Middle frontal gyrus (tissue), 1 donor: Measurements from ENCODE around the gene SPR.

Source experiments
- DNase-seq: peaks from one replicate; pipeline ENCODE4 v3.0.0-alpha.2; 2015; ENCODE audit warnings: low spot score; ENCODE audit errors: extremely low spot score

The SPR gene

DNA sequence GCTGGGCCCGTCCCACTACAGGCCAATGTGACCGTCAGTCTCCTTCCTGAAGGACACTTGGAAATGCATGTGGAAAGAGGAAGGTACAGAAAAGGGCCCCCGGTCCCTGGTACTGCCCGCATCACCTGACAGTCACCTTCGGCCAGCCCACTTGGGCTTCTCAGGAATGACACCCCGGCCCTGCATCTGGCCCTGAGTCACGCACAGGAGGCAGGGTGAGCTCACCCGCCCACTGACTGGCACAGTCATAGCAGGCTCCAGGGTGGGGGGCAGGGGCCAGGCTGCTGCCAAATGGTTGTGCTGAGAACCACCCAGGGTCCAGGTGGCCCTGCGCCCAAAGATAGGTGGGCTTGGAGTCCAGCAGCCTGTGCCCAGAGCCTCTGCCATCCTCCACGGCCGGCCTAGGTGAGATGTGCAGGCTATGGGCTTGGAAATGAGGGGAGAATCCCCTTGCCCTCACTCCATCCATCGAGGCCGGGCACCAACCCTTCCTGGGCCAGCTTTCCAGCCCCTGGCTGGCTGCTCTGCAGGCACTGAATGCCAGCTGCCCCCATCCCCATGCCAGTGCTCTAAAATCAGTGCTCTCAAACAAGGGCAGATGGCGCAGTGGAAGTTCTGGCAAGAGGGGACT lies 44.2 kb downstream of the SPR start:
- DNase-seq = no peak

DNA sequence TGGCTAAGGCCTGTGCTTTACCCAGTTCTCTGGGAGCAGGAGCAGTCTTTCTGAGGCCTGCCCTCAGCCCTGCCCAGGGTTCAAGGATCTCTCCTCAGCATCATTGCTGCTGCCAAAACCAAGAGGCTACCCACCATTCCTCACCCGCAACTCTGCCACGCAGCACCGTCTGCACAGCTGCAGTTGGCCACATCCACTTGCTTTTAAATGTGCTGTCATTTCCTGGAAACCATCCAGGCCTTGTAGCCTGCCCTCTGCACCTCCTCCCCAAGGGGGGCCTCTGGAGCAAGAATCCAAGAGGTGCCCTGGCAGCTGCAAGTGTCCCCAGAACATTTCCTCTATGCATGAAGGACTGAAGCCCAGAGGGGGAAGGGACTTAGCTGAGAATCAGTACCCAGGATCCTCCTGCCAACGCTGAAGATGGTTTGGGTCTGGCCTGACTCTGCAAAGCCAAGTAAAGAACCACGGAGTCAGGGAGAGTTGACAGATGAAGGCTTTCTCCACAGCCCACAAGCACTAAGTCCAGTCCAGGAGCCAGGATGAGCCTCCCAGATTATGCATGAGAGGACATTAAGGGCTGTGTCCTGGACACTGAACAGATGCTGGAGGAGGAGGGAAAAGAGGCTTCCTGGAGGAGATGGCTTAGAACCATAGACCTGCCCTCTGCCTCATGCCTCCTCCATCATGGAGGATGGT lies 45.0 kb downstream of the SPR start:
- DNase-seq = no peak

DNA sequence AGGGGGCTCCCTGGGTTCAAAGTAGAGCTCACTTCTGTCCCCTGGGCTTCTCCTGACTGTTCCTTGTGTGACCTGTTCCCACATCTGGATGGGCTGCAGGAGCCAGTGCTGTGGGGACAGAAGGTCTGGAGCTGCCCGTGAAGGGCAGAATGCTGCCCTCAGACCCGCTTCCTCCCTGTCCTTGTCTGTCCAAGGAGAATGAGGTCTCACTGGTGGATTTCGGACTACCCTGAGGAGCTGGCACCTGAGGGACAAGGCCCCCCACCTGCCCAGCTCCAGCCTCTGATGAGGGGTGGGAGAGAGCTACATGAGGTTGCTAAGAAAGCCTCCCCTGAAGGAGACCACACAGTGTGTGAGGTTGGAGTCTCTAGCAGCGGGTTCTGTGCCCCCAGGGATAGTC lies 45.6 kb downstream of the SPR start:
- no peak for DNase-seq

- no peak for DNase-seq
These were observed 46.0 kb downstream of the SPR start for GRCh38 chr2:72933207-72933606.

DNA sequence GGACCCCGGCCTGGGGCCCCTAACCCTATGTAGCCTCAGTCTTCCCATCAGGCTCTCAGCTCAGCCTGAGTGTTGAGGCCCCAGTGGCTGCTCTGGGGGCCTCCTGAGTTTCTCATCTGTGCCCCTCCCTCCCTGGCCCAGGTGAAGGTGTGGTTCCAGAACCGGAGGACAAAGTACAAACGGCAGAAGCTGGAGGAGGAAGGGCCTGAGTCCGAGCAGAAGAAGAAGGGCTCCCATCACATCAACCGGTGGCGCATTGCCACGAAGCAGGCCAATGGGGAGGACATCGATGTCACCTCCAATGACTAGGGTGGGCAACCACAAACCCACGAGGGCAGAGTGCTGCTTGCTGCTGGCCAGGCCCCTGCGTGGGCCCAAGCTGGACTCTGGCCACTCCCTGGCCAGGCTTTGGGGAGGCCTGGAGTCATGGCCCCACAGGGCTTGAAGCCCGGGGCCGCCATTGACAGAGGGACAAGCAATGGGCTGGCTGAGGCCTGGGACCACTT lies 46.5 kb downstream of the SPR start:
- no peak for DNase-seq

- no peak for DNase-seq
These were observed 47.7 kb downstream of the SPR start for GRCh38 chr2:72934683-72935610.

- no peak for DNase-seq
These were observed 48.4 kb downstream of the SPR start for GRCh38 chr2:72935611-72935957.

DNA sequence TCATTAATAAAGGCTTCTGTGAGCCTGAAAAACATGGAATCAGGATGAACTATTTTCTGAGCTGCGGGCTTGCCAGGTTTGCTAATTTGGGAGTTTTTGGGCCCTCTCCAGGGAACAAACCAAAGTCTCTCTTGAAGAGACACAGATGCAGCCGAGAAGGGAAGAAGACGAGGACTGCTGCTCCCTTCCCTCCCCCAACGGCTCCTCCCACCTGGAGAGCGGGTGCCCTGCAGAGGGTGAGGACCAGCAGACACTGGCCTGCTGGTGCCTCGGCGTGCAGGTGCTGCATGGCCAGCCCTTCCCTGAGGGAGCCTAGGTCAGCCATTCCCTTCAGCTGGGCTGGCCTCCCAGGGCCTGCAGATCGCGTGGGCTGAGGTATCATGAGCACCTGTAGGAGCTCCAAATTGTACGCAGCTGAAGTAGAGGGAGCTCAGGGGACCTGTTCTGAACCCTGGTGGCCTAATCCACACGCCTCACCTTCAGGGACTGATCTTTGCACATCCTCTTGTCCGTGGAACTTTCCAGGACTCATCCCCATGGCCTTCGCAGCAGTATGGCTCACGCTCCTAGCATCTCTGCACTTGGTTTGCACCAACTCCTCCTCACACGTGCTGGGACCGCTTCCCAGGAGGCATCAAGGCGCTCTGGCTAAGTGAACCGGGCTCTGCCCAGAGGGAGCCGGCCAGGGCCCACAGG lies 49.6 kb downstream of the SPR start:
- DNase-seq = no peak

DNA sequence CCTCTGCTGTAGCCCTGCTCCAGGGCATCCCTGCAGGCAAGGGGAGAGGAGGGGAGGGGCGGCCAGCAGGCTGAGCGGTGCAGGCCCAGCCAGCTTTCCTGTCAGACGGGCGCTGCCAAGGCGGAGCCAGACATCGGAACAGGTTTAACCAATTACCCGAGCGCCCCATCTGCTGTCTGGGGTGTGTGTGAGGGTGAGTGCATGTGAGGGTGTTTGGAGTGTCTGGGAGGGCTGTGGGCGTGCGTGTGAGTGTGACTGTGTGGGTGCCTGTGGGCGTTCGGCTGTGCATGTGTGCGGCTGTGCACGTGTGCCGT lies 50.1 kb downstream of the SPR start:
- no peak for DNase-seq

DNA sequence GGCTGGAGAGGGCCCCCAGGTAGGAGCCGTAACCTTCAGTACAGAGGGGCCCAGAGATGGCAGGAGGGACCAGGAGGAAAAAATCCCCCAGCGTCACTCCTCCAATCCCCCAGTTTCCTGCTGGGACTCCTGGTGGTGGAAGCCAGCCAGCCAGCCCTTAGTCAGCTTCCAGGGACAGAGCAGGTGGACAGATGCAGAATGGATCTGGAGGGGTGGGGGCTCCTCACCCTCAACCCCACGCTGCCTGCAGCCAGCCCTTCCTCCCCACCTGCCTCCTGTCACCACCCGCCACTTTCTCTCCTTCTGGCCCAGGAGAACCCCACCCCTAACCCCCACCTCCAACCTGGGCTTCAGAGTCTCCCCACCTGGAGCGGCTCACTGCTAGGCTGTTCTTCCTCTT lies 51.2 kb downstream of the SPR start:
- DNase-seq = no peak

DNA sequence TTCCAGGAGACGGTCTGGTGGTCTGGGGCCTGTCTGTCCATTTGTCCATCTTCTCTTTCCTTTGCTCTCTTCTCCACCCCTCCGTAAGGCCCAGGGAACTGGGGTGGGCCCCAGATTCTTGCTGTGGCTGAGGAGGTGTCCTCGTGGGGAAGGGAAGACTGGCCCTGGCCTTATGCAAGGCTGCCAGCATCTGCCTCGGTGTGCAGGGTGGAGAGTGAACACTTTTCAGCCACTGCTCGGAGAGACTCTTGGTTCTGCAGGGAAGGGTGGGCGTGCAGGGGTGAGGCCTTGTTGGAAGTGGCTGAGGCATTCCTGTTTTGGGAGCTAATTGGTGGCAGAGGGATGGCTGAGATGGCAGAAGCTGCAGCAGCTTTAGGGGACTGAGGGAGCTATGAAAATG lies 53.2 kb downstream of the SPR start:
- DNase-seq = no peak

DNA sequence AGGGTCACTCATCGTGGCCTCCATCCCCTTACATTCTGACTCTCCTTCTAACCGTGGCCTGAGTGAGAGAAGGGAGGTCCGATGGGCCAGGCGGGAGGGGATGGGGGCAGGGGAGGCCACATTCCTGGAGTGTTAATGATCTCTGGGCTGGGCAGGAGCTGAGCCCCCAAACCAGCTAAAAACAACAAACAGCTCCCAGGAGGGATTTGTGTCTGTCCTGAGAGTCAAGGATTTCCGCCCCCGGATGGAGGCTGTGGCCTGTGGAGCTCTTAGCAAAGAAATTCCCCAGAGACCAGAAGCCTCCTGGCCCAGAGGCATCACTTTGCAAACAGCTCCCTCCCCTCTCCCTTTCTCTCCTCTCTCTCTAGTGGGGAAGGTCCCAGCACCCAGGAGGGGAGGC lies 53.6 kb downstream of the SPR start:
- DNase-seq = no peak
